Measurements from ENCODE around the gene ARHGAP15. TPM values are rescaled to one million over a fixed set of nuclear protein-coding genes. Genes with fewer than 3 reads are reported as not detected.

Gene ARHGAP15
- total RNA-seq, 1 donor = 0.43 TPM

GRCh38 chr2:143209570-143210445 lies 80.6 kb downstream of the ARHGAP15 start:
- H3K4me3 ChIP-seq (ENCODE audit: low read depth, low read length) = no peak overlapping the region
- DNase-seq (ENCODE audit: low read depth) = no peak
- no peak for TF ChIP-seq CTCF (IDR thresholded peaks at IDR 0.05; ENCODE audit: insufficient read depth, low read depth, low read length)

GRCh38 chr2:143210446-143210819 lies 81.2 kb downstream of the ARHGAP15 start:
- no peak for TF ChIP-seq CTCF (IDR thresholded peaks at IDR 0.05; ENCODE audit: insufficient read depth, low read depth, low read length)
- DNase-seq (ENCODE audit: low read depth) = no peak

DNA sequence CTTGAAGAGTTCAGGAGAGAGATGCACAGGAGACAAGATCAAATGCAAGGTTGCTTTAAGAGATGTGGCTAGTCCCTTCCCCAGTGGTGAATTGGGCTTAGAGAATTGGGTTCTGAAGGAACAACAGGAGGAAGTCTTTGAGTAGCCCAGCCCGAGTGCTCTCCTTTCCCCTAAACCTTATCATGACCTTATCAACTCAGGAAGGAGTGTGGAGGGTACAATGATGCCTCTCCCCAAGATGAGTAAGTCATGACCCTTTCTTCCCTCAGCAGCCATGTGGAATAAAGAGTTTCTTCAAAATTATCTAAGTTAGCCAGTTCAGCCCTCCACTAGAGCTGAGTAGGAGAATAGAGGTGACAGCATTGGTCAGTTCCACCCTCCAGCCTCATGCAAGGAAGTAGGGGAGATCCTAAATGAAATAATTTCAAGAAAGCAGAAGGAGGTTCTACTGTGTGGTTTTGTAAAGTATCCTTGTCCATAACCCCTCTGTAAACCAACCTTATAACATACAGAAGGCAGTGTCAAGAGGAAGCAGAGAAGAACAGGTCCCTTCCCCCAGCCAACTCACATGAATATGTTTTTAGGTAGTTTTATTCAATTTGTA lies 88.4 kb downstream of the ARHGAP15 start:
- DNase-seq (ENCODE audit: low read depth) = no peak
- no peak overlapping the region for H3K4me3 ChIP-seq (ENCODE audit: low read depth, low read length)
- TF ChIP-seq CTCF (IDR thresholded peaks at IDR 0.05; ENCODE audit: insufficient read depth, low read depth, low read length) = no peak

More at GRCh38 chr2:143210446-143210819, 81.2 kb downstream of the ARHGAP15 start:
- H3K4me3 ChIP-seq (ENCODE audit: low read depth, low read length) = no peak overlapping the region

DNA sequence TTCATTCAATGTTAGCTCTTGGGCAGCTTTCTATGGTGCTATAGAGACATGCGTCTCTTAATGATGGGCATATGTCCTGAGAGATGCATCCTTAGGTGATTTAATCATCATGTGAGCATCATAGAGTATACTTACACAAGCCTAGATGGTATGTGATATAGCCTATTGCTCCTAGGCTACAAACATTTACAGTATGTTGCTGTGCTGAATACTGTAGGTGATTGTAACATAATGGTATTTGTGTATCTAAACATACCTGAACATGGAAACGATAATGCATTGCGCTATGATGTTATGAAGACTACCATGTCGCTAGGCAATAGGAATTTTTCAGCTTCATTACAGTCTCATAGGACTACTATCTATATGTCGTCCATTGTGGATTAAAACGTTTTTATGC lies 89.4 kb downstream of the ARHGAP15 start:
- no peak for DNase-seq (ENCODE audit: low read depth)
- no peak for TF ChIP-seq CTCF (IDR thresholded peaks at IDR 0.05; ENCODE audit: insufficient read depth, low read depth, low read length)
- no peak overlapping the region for H3K4me3 ChIP-seq (ENCODE audit: low read depth, low read length)

- DNase-seq (ENCODE audit: low read depth) = no peak
- H3K4me3 ChIP-seq (ENCODE audit: low read depth, low read length) = no peak overlapping the region
- no peak for TF ChIP-seq CTCF (IDR thresholded peaks at IDR 0.05; ENCODE audit: insufficient read depth, low read depth, low read length)
Measured at GRCh38 chr2:143219266-143219665, 90.0 kb downstream of the ARHGAP15 start.

GRCh38 chr2:143223556-143223955 lies 94.3 kb downstream of the ARHGAP15 start:
- no peak for DNase-seq (ENCODE audit: low read depth)
- no peak for TF ChIP-seq CTCF (IDR thresholded peaks at IDR 0.05; ENCODE audit: insufficient read depth, low read depth, low read length)
- no peak overlapping the region for H3K4me3 ChIP-seq (ENCODE audit: low read depth, low read length)
